ENCODE data around the gene C13orf46. TPM values are rescaled to one million over a fixed set of nuclear protein-coding genes. Genes with fewer than 3 reads are reported as not detected.

The C13orf46 gene
- total RNA-seq, 3 donors from 2014 or later: 1.3 to 1.8 (median 1.6) TPM

GRCh38 chr13:113935001-113935844, 38.7 kb downstream of the C13orf46 start:
- Histone ChIP-seq H3K4me3 (no peak overlapping the region), H3K36me3 (ENCODE audit: low read depth) (no peaks in the 10 kb centered on the region), H3K9me3 (no peaks in the 10 kb centered on the region), H3K4me1 (ENCODE audit: low read depth) (peaks cover 8% of the 10 kb centered on the region)
- DNase-seq (peak in 1 of 3 donors; percentile 17), ATAC-seq (no peak)
- TF ChIP-seq, protein P1, sequence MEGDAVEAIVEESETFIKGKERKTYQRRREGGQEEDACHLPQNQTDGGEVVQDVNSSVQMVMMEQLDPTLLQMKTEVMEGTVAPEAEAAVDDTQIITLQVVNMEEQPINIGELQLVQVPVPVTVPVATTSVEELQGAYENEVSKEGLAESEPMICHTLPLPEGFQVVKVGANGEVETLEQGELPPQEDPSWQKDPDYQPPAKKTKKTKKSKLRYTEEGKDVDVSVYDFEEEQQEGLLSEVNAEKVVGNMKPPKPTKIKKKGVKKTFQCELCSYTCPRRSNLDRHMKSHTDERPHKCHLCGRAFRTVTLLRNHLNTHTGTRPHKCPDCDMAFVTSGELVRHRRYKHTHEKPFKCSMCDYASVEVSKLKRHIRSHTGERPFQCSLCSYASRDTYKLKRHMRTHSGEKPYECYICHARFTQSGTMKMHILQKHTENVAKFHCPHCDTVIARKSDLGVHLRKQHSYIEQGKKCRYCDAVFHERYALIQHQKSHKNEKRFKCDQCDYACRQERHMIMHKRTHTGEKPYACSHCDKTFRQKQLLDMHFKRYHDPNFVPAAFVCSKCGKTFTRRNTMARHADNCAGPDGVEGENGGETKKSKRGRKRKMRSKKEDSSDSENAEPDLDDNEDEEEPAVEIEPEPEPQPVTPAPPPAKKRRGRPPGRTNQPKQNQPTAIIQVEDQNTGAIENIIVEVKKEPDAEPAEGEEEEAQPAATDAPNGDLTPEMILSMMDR (IDR thresholded peaks at IDR 0.05): no peak
- intact Hi-C loops (cut with DNase I, micrococcal nuclease): loop anchor here in 1 of 2 donors (10.0 kb wide), 1 partner anchor 120 kb away; no protein-coding TSS in a partner anchor

DNA sequence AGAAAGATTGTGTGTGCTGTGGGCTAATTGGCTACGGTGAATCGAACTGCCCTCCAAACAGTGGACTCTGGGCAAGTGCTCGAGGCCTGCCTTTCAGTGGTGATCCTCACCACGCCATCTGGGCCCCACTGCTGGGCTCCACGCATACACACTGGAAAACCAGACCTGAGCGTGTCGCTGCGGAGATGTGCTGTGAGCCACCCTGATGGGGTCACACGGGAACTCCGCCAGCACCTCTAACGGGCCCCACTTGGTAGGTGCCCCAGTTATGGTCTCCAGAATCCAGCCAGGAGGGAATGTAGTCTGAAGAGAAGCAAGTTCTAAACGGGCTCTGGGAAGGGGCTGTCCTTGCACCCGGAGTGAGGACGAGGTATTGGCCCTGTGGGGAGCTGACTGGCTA, 39.3 kb downstream of the C13orf46 start:
- H3K36me3 ChIP-seq (ENCODE audit: low read depth): no peaks in the 10 kb centered on the region
- ATAC-seq: no peak
- peaks cover 2% of the 10 kb centered on the region for H3K4me1 ChIP-seq (ENCODE audit: low read depth)
- TF ChIP-seq, protein P1 (IDR thresholded peaks at IDR 0.05): no peak
- H3K9me3 ChIP-seq: no peaks in the 10 kb centered on the region
- DNase-seq: peak in 1 of 3 donors; percentile 17
- no peak overlapping the region for H3K4me3 ChIP-seq
- intact Hi-C loops (cut with DNase I, micrococcal nuclease): loop anchor here in 1 of 2 donors (10.0 kb wide), 1 partner anchor 120 kb away; no protein-coding TSS in a partner anchor

DNA sequence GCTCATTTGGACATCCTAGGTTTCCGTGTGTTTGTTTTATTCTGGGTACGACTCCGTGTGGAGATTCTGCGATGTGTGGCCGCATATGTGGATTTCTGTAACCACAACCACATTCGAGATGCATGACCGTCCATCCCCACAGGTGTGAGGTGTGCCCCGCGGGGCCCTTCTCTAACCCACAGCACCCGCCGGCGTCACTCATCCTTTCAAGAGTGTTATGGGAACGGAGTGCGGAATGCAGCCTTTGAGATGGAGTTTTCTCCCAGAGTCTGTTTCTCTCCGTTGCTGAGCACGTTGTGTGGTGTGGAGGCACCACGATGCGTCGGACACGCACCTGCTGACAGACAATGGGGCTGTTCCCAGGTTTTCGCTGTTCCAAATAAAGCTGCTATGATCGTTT, 40.0 kb downstream of the C13orf46 start:
- no peaks in the 10 kb centered on the region for H3K36me3 ChIP-seq (ENCODE audit: low read depth)
- TF ChIP-seq, protein P1 (IDR thresholded peaks at IDR 0.05): no peak
- DNase-seq: no peak
- H3K9me3 ChIP-seq: no peaks in the 10 kb centered on the region
- no peaks in the 10 kb centered on the region for H3K4me1 ChIP-seq (ENCODE audit: low read depth)
- no peak for ATAC-seq
- no peak overlapping the region for H3K4me3 ChIP-seq
- intact Hi-C loops (cut with DNase I, micrococcal nuclease): loop anchor here in 1 of 2 donors (10.0 kb wide), 1 partner anchor 119 kb away; no protein-coding TSS in a partner anchor

DNA sequence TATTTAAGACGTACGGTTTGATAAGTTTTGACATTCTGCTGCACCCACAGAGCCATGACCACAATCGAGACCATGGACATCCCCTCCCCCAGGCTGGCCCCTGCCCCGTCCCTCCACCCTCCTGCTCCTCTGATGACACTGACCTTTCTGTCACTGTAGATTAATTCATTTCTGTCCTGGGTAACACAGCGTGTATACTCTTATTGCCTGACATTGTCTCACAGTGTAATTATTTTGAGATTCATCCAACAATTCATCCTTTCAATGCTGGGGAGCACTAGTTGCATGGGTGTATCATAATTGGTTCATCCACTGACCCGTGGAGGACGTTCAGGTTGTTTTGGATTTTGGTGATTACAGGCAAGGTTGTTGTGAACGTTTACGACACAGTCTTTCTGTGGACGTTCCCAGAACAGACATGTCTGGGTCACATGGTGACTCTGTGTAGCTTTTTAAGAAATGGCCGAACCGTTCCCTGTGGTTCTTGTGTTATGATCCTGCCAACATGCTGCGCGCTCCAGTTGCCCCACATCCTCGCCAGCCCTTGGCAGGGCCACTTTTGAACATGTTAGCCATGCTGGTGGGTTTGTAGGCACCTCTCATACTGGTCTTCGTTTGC, 41.9 kb downstream of the C13orf46 start:
- ATAC-seq (no peak), DNase-seq (no peak)
- TF ChIP-seq, protein P1 (IDR thresholded peaks at IDR 0.05): no peak
- Histone ChIP-seq H3K4me1 (ENCODE audit: low read depth) (no peaks in the 10 kb centered on the region), H3K36me3 (ENCODE audit: low read depth) (no peaks in the 10 kb centered on the region), H3K9me3 (no peaks in the 10 kb centered on the region), H3K4me3 (no peak overlapping the region)
- intact Hi-C loops (cut with DNase I, micrococcal nuclease): loop anchor here in 1 of 2 donors (10.0 kb wide), 1 partner anchor 117 kb away; no protein-coding TSS in a partner anchor

- DNase-seq (no peak), ATAC-seq (no peak)
- Histone ChIP-seq H3K4me1 (ENCODE audit: low read depth) (no peaks in the 10 kb centered on the region), H3K36me3 (ENCODE audit: low read depth) (no peaks in the 10 kb centered on the region), H3K9me3 (no peaks in the 10 kb centered on the region), H3K4me3 (no peak overlapping the region)
- TF ChIP-seq, protein P1 (IDR thresholded peaks at IDR 0.05): no peak
- intact Hi-C loops (cut with DNase I, micrococcal nuclease): loop anchor here in 1 of 2 donors (10.0 kb wide), 1 partner anchor 116 kb away; no protein-coding TSS in a partner anchor
Measured at GRCh38 chr13:113930671-113931637, 42.9 kb downstream of the C13orf46 start.

Measured in mucosa of descending colon (tissue), 3 donors.